Brain microvascular endothelial cell (primary cell): ENCODE data around the gene HASPIN.
"Not testable (repeated sequence)": the region's sequence is repeated elsewhere in the genome, so short reads cannot be mapped to it uniquely, and the experiment has no call there.

Experiments
- DNase-seq: peaks from one replicate; pipeline ENCODE4 v3.0.0-alpha.2; 2020
- H3K27ac ChIP-seq: fragments of 250-450 bp; sonication (Bioruptor Pico); 2 replicates; pipeline ENCODE4 v1.5.1; 2020; ENCODE audit warnings: mild to moderate bottlenecking, moderate library complexity
- H3K27me3 ChIP-seq: fragments of 250-450 bp; sonication (Bioruptor Pico); replicated peaks from 2 replicates; pipeline ENCODE4 v1.5.1; 2020; ENCODE audit warnings: mild to moderate bottlenecking
- H3K36me3 ChIP-seq: fragments of 250-450 bp; sonication (Bioruptor Pico); replicated peaks from 2 replicates; pipeline ENCODE4 v1.5.1; 2020; ENCODE audit warnings: mild to moderate bottlenecking
- H3K4me3 ChIP-seq: 2 replicates; pipeline ENCODE4 v1.5.1; 2011; ENCODE audit warnings: low read depth, mild to moderate bottlenecking, control low read depth, low read length, moderate library complexity
- in situ Hi-C: cut with HindIII; loops from 2 replicates; pipeline ENCODE4 v1.10.0; 2017; ENCODE audit warnings: low sequenced_read_pairs, low pct_ligation_motif_present
- TF ChIP-seq, protein P1 (sequence below): IDR thresholded peaks from 2 replicates; pipeline ENCODE4 v1.5.1; 2011; ENCODE audit warnings: low read depth, mild to moderate bottlenecking, moderate library complexity, low read length, control low read depth, inconsistent platforms; ENCODE audit errors: missing control alignments

The HASPIN gene

DNA sequence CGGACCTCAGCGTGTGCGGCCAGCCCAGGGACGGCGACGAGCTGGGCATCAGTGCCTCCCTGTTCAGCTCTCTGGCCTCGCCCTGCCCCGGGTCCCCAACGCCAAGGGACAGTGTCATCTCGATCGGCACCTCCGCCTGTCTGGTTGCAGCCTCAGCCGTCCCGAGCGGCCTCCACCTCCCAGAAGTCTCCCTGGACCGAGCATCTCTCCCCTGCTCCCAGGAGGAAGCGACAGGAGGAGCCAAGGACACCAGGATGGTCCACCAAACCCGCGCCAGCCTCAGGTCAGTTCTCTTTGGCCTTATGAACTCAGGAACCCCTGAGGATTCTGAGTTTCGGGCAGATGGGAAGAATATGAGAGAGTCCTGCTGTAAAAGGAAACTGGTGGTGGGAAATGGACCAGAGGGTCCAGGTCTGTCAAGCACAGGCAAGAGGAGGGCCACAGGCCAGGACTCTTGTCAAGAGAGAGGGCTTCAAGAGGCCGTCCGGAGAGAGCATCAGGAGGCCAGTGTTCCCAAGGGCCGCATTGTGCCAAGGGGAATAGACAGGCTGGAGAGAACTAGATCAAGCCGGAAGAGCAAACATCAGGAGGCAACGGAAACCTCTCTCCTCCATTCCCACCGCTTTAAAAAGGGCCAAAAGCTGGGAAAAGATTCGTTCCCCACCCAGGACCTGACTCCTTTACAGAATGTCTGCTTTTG lies 825 bp downstream of the HASPIN start:
- Histone ChIP-seq H3K4me3 (peak overlapping the region; percentile 97), H3K27ac (no peak overlapping the region), H3K36me3 (peaks cover 2% of the 10 kb centered on the region), H3K27me3 (no peaks in the 10 kb centered on the region)
- DNase-seq = no peak
- in situ Hi-C loops = no loop called here
- TF ChIP-seq, protein P1, sequence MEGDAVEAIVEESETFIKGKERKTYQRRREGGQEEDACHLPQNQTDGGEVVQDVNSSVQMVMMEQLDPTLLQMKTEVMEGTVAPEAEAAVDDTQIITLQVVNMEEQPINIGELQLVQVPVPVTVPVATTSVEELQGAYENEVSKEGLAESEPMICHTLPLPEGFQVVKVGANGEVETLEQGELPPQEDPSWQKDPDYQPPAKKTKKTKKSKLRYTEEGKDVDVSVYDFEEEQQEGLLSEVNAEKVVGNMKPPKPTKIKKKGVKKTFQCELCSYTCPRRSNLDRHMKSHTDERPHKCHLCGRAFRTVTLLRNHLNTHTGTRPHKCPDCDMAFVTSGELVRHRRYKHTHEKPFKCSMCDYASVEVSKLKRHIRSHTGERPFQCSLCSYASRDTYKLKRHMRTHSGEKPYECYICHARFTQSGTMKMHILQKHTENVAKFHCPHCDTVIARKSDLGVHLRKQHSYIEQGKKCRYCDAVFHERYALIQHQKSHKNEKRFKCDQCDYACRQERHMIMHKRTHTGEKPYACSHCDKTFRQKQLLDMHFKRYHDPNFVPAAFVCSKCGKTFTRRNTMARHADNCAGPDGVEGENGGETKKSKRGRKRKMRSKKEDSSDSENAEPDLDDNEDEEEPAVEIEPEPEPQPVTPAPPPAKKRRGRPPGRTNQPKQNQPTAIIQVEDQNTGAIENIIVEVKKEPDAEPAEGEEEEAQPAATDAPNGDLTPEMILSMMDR = no peak

DNA sequence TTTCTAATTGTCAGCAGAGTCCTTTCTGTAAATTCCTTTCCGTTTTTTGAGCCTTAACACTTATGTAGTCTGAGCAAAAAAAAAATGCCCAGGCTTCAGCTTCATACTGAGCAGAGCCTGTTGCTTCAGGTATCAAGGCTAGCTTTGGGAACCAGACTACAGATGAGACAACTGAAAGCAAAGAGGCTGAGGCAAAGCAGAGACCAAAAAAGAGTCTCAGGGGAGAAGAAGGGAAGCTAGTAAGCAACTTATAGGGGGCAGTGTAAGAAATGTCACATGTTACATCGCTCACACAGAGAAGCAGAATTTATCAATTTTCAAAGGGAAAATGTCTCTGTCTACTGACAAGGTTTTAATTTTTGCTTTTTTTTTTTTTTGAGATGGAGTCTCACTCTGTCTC lies 3.3 kb downstream of the HASPIN start:
- in situ Hi-C loops = no loop called here
- TF ChIP-seq, protein P1 = no peak
- Histone ChIP-seq H3K4me3 (no peak overlapping the region), H3K27me3 (no peaks in the 10 kb centered on the region), H3K36me3 (no peaks in the 10 kb centered on the region), H3K27ac (no peak overlapping the region)
- no peak for DNase-seq

DNA sequence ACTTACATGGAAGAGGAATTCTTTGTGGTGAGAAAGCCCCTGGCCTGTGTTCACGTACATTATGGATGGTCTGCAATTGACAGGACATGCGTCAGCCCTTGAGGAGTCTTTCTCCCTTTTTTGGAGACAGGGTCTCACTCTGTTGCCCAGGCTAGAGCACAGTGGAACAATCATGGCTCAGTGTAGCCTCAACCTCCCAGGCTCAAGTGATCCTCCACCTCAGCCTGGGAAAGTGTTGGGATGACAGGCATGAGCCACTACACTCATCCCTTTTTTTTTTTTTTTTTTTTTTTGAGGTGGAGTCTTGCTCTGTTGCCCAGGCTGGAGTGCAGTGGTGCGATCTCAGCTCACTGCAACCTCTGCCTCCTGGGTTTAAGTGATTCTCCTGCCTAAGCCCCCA lies 4.4 kb downstream of the HASPIN start:
- H3K36me3 ChIP-seq, DNase-seq, in situ Hi-C loops, H3K27ac ChIP-seq, H3K4me3 ChIP-seq, H3K27me3 ChIP-seq: not testable (repeated sequence)

DNA sequence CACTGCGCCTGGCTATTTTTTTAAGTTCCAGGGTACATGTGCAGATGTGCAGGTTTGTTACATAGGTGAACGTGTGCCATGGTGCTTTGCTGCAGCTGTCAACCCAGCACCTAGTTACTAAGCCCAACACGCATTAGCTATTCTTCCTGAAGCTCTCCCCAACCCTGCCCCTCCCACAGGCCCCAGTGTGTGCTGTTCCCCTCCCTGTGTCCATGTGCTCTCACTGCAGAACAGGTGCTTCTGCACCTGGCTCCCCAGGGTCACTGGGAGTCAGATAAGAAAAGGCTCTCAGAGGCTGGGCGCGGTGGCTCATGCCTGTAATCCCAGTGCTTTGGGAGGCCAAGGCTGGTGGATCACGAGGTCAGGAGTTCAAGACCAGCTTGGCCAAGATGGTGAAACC lies 6.2 kb downstream of the HASPIN start:
- Histone ChIP-seq H3K27ac (no peak overlapping the region), H3K36me3 (no peaks in the 10 kb centered on the region), H3K4me3 (no peak overlapping the region), H3K27me3 (no peaks in the 10 kb centered on the region)
- TF ChIP-seq, protein P1 = no peak
- DNase-seq = no peak
- in situ Hi-C loops = no loop called here

DNA sequence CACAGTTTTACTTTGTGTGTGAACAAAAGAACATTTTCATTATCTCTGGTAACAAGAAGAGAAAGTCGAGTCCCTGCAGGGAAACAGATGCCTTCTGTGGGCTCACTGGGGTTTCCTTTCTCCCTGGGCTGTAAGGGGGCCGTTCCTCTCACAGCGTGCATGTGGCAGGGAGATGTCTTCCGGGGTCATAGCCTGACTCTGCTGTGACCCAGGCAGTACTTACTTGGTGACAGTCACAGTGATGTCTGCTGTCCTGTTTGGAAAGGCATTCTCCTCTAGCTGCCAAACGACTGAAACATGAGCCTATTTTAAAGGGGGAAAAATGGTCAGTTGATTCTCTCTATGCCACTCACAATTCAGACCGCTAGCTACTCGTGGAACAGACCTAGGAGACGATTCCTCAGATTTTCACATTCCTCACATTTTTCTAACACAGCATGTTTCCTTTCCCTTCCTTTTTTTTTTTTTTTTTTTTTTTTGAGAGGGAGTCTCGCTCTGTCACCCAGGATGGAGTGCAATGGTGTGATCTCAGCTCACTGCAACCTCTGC lies 7.3 kb downstream of the HASPIN start:
- TF ChIP-seq, protein P1 = no peak
- Histone ChIP-seq H3K27me3 (no peaks in the 10 kb centered on the region), H3K27ac (peak overlapping the region; percentile 40), H3K4me3 (no peak overlapping the region), H3K36me3 (no peaks in the 10 kb centered on the region)
- DNase-seq = peak; percentile 31
- in situ Hi-C loops = no loop called here

DNA sequence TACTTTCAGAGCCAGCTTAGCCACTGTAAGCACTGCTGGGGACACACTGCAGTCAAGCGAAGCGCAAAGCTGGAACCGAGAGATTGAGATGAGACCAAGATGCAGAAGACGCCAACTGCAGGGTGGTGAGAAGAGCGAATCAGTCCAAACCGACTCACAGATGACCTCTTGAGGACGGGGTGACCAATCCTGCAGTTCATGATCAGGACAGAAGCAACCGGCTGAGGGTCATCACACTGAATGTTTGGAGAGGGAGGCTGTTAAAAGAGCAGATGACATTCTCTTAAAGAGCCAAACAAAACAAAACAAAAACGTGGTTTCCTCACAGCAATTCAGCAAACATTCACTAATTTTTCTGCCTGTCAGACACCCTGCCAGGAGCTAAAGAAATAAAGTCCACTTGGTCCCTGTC lies 8.5 kb downstream of the HASPIN start:
- no peak overlapping the region for H3K27ac ChIP-seq
- in situ Hi-C loops = no loop called here

DNA sequence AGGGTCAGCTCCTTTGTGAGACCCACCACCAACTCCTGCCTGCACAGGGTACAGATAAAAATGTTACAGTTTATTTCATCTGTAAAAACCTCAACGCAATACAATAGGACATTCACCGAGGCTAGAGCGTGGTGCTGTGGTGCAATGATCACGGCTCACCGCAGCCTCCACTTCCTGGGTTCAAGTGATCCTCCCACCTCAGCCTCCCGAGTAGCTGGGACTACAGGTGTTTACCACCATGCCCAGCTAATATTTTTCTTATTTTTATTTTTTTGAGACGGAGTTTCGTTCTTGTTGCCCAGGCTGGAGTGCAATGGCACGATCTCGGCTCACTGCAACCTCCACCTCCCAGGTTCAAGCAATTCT lies 11.2 kb downstream of the HASPIN start:
- H3K4me3 ChIP-seq, H3K27ac ChIP-seq, H3K36me3 ChIP-seq, in situ Hi-C loops, H3K27me3 ChIP-seq, DNase-seq: not testable (repeated sequence)

More for the DNA sequence above, 8.5 kb downstream of the HASPIN start:
- DNase-seq = peak; percentile 24
- no peaks in the 10 kb centered on the region for H3K36me3 ChIP-seq
- TF ChIP-seq, protein P1 = no peak
- no peak overlapping the region for H3K4me3 ChIP-seq
- H3K27me3 ChIP-seq = no peaks in the 10 kb centered on the region
